IMR-90 (cell line): ENCODE data around the gene HIPK1. TPM values are rescaled to one million over a fixed set of nuclear protein-coding genes. Genes with fewer than 3 reads are reported as not detected.

Experiments used
- ATAC-seq: fragments of 200-7000 bp; cut with Tn5 transposase; 2 replicates; pipeline ENCODE4 v1.9.1; 2020; ENCODE audit warnings: low read depth, mild to moderate bottlenecking, moderate library complexity
- BruUV-seq: library from RNA; stranded (reverse); fragments of 400-500 nt; replicated peaks from 2 replicates; lab custom pipeline; 2021; lab: Mats Ljungman, UMichigan
- CTCF ChIA-PET: fragments of 300-600 bp; formaldehyde crosslinking; extraction: SDS; loops from one replicate; lab custom pipeline; 2021; ENCODE audit warnings: antibody characterized with exemption; lab: Yijun Ruan, JAX
- POLR2A ChIA-PET: fragments of 300-600 bp; sonication (Branson Sonifier 250); formaldehyde crosslinking; loops from one replicate; lab custom pipeline; 2022; ENCODE audit warnings: antibody characterized with exemption; ENCODE audit not compliant: unreplicated experiment; lab: Charles Lee
- DNase-seq: peaks from one replicate; pipeline ENCODE4 v3.0.0; 2013
- H2AFZ ChIP-seq: replicated peaks from 2 replicates; pipeline ENCODE3; 2013; ENCODE audit warnings: low read length, mild to moderate bottlenecking; ENCODE audit not compliant: poor library complexity
- H2AK5ac ChIP-seq: 2 replicates; pipeline ENCODE4 v1.6.1; 2013; ENCODE audit warnings: low read depth, low read length, inconsistent platforms
- H2AK9ac ChIP-seq: replicated peaks from 2 replicates; pipeline ENCODE3; 2013; ENCODE audit warnings: mild to moderate bottlenecking, low read depth, low read length, moderate library complexity; ENCODE audit not compliant: poor library complexity
- H2BK120ac ChIP-seq: 2 replicates; pipeline ENCODE4 v1.6.1; 2013; ENCODE audit warnings: low read depth, low read length, inconsistent platforms
- H2BK15ac ChIP-seq: 3 replicates; pipeline ENCODE4 v1.6.1; 2013; ENCODE audit warnings: low read depth, low read length, inconsistent platforms
- H2BK20ac ChIP-seq: 2 replicates; pipeline ENCODE4 v1.6.1; 2013; ENCODE audit warnings: low read depth, mild to moderate bottlenecking, inconsistent platforms, low read length, moderate library complexity
- H2BK5ac ChIP-seq: 2 replicates; pipeline ENCODE4 v1.6.1; 2013; ENCODE audit warnings: mild to moderate bottlenecking, low read depth, low read length, inconsistent platforms; ENCODE audit not compliant: poor library complexity, severe bottlenecking
- H3K14ac ChIP-seq: replicated peaks from 2 replicates; pipeline ENCODE4 v1.6.1; 2013; ENCODE audit warnings: low read depth, low read length, inconsistent platforms
- H3K18ac ChIP-seq: 2 replicates; pipeline ENCODE4 v1.6.1; 2013; ENCODE audit warnings: low read depth, low read length, control low read depth
- H3K23ac ChIP-seq: 2 replicates; pipeline ENCODE4 v1.6.1; 2013; ENCODE audit warnings: low read depth, low read length, inconsistent platforms
- H3K27ac ChIP-seq: 2 replicates; pipeline ENCODE4 v1.5.1; 2013; ENCODE audit warnings: mild to moderate bottlenecking, control low read depth, low read length; ENCODE audit not compliant: insufficient read depth
- H3K27me3 ChIP-seq: 2 replicates; pipeline ENCODE4 v1.6.1; 2013; ENCODE audit warnings: low read length; ENCODE audit not compliant: control insufficient read depth, insufficient read depth
- H3K36me3 ChIP-seq: 2 replicates; pipeline ENCODE4 v1.6.1; 2013; ENCODE audit warnings: low read length, mixed read lengths; ENCODE audit not compliant: control insufficient read depth, insufficient read depth
- H3K4ac ChIP-seq: 2 replicates; pipeline ENCODE4 v1.6.1; 2013; ENCODE audit warnings: low read depth, low read length, inconsistent platforms
- H3K4me1 ChIP-seq: 2 replicates; pipeline ENCODE4 v1.6.1; 2013; ENCODE audit warnings: low read length, mixed read lengths; ENCODE audit not compliant: control insufficient read depth, insufficient read depth
- H3K4me2 ChIP-seq: 2 replicates; pipeline ENCODE4 v1.6.1; 2013; ENCODE audit warnings: low read depth, mild to moderate bottlenecking, control low read depth, low read length, moderate library complexity
- H3K4me3 ChIP-seq: 2 replicates; pipeline ENCODE4 v1.5.1; 2013; ENCODE audit warnings: low read depth, mild to moderate bottlenecking, control low read depth, low read length, moderate library complexity; ENCODE audit not compliant: insufficient read depth
- H3K56ac ChIP-seq: 2 replicates; pipeline ENCODE4 v1.6.1; 2013; ENCODE audit warnings: low read length, inconsistent platforms; ENCODE audit not compliant: insufficient read depth; ENCODE audit errors: extremely low read depth
- H3K79me1 ChIP-seq, 2 experiments: 2 replicates each; pipeline ENCODE4 v1.6.1; 2013; ENCODE audit warnings: low read length in 2 of 2, inconsistent platforms in 1 of 2, low read depth in 1 of 2
- H3K9ac ChIP-seq: 2 replicates; pipeline ENCODE4 v1.6.1; 2013; ENCODE audit warnings: low read depth, low read length, control low read depth
- H3K9me1 ChIP-seq: 2 replicates; pipeline ENCODE4 v1.6.1; 2013; ENCODE audit warnings: low read length, inconsistent platforms; ENCODE audit not compliant: insufficient read depth
- H3K9me3 ChIP-seq: 2 replicates; pipeline ENCODE4 v1.6.1; 2013; ENCODE audit warnings: low read length; ENCODE audit not compliant: control insufficient read depth, insufficient read depth
- H4K20me1 ChIP-seq: 2 replicates; pipeline ENCODE4 v1.6.1; 2013; ENCODE audit warnings: low read length, inconsistent platforms; ENCODE audit not compliant: insufficient read depth
- H4K5ac ChIP-seq: 2 replicates; pipeline ENCODE4 v1.6.1; 2013; ENCODE audit warnings: mild to moderate bottlenecking, low read depth, low read length, control low read depth
- H4K8ac ChIP-seq, 2 experiments: 2 replicates each; pipeline ENCODE4 v1.6.1; 2013; ENCODE audit warnings: low read depth in 2 of 2, low read length in 2 of 2, control low read depth in 1 of 2, inconsistent platforms in 1 of 2
- H4K91ac ChIP-seq: 2 replicates; pipeline ENCODE4 v1.6.1; 2013; ENCODE audit warnings: low read depth, low read length, inconsistent platforms; ENCODE audit not compliant: insufficient read depth
- BHLHE40 ChIP-seq: fragments of 150-350 bp; IDR thresholded peaks from 2 replicates; pipeline ENCODE4 v1.6.1; 2016; ENCODE audit warnings: mild to moderate bottlenecking, low read depth, low read length
- CEBPB ChIP-seq: IDR thresholded peaks from 2 replicates; pipeline ENCODE4 v1.6.1; 2012; ENCODE audit warnings: low read depth, low read length, improper control_type of control experiment
- CHD1 ChIP-seq: IDR thresholded peaks from 2 replicates; pipeline ENCODE4 v1.6.1; 2012; ENCODE audit warnings: low read depth, low read length, improper control_type of control experiment
- CTCF ChIP-seq: conservative IDR thresholded peaks from 2 replicates; pipeline ENCODE4 v1.5.1; 2012; ENCODE audit warnings: mild to moderate bottlenecking, low read depth, low read length, improper control_type of control experiment
- ELK1 ChIP-seq: fragments of 150-350 bp; IDR thresholded peaks from 2 replicates; pipeline ENCODE4 v1.6.1; 2016; ENCODE audit warnings: low read depth, mild to moderate bottlenecking, low read length, moderate library complexity, borderline replicate concordance
- FOS ChIP-seq: fragments of 150-350 bp; IDR thresholded peaks from 2 replicates; pipeline ENCODE4 v1.6.1; 2016; ENCODE audit warnings: low read depth, low read length
- MAFK ChIP-seq: IDR thresholded peaks from 2 replicates; pipeline ENCODE4 v1.6.1; 2012; ENCODE audit warnings: low read depth, low read length, improper control_type of control experiment
- MAZ ChIP-seq: IDR thresholded peaks from 2 replicates; pipeline ENCODE4 v1.6.1; 2012; ENCODE audit warnings: low read depth, mild to moderate bottlenecking, low read length, improper control_type of control experiment, moderate library complexity, borderline replicate concordance
- MXI1 ChIP-seq: IDR thresholded peaks from 2 replicates; pipeline ENCODE4 v1.6.1; 2012; ENCODE audit warnings: low read depth, mild to moderate bottlenecking, low read length, moderate library complexity, borderline replicate concordance
- NFE2L2 ChIP-seq: fragments of 150-350 bp; IDR thresholded peaks from 2 replicates; pipeline ENCODE4 v1.6.1; 2016; ENCODE audit warnings: low read depth, mild to moderate bottlenecking, low read length
- POLR2A ChIP-seq: IDR thresholded peaks from 2 replicates; pipeline ENCODE4 v1.6.1; 2012; ENCODE audit warnings: mild to moderate bottlenecking, low read depth, low read length
- RAD21 ChIP-seq: IDR thresholded peaks from 2 replicates; pipeline ENCODE4 v1.6.1; 2012; ENCODE audit warnings: low read length, improper control_type of control experiment
- RCOR1 ChIP-seq: IDR thresholded peaks from 2 replicates; pipeline ENCODE4 v1.6.1; 2012; ENCODE audit warnings: mild to moderate bottlenecking, low read length, improper control_type of control experiment; ENCODE audit not compliant: insufficient replicate concordance
- RFX5 ChIP-seq: IDR thresholded peaks from 2 replicates; pipeline ENCODE4 v1.8.0; 2012; ENCODE audit warnings: low read depth, mild to moderate bottlenecking, low read length, moderate library complexity
- SMC3 ChIP-seq: fragments of 150-350 bp; IDR thresholded peaks from 2 replicates; pipeline ENCODE4 v1.6.1; 2016; ENCODE audit warnings: low read depth, mild to moderate bottlenecking, antibody characterized with exemption, low read length, moderate library complexity
- USF2 ChIP-seq: fragments of 150-350 bp; IDR thresholded peaks from 2 replicates; pipeline ENCODE4 v1.6.1; 2017; ENCODE audit warnings: mild to moderate bottlenecking, antibody characterized with exemption, low read length, low read depth
- WGBS, 2 experiments: methylation state at CpG; one replicate each; pipeline versions ENCODE4 v1.1.5 to v1.1.7; 2013; ENCODE audit warnings: missing lambda C conversion rate in 2 of 2; ENCODE audit not compliant: insufficient read length in 1 of 2; ENCODE audit errors: extremely low coverage in 2 of 2; 5-methylcytosine and 5-hydroxymethylcytosine counted together
- dilution Hi-C: fragments of 300-500 bp; cut with HindIII; formaldehyde crosslinking; loops from one replicate; pipeline ENCODE4 v1.14.3; 2018; ENCODE audit warnings: low sequenced_read_pairs; ENCODE audit not compliant: unreplicated experiment
- in situ Hi-C: fragments of 300-500 bp; cut with MboI; formaldehyde crosslinking; loops from 3 replicates; pipeline ENCODE4 v1.14.3; 2019; ENCODE audit warnings: low sequenced_read_pairs, inconsistent platforms, mixed read lengths
- intact Hi-C: fragments of 100-400 bp; cut with micrococcal nuclease; formaldehyde crosslinking; loops from 2 replicates; pipeline ENCODE4 v1.10.0; 2022
- polyA plus RNA-seq, 3 experiments: library from polyadenylated mRNA; depleted of rRNA; stranded (reverse); fragments of >200 nt; gene quantifications; 2 replicates each; pipeline ENCODE4 v1.2.3, GENCODE V29; 2012; ENCODE audit warnings: low replicate concordance in 1 of 3
- total RNA-seq: library from RNA; depleted of rRNA; stranded (reverse); fragments of >200 nt; gene quantifications from 2 replicates; pipeline ENCODE4 v1.2.3, GENCODE V29; 2012

The HIPK1 gene
- total and polyA plus RNA-seq, 2 of the 4 experiments (the other 2 are of a cell fraction): 15.3 to 33.9 TPM

- Histone ChIP-seq H3K18ac (no peak overlapping the region), H4K8ac (no peak overlapping the region), H2BK5ac (no peak overlapping the region), H2BK120ac (no peak overlapping the region), H2AK5ac (no peak overlapping the region), H2BK20ac (no peak overlapping the region), H4K20me1 (no peaks in the 10 kb centered on the region), H3K4me3 (no peak overlapping the region), H3K14ac (no peak overlapping the region), H3K27me3 (no peaks in the 10 kb centered on the region), H2BK15ac (no peak overlapping the region), H2AFZ (no peak overlapping the region), H3K4me2 (no peak overlapping the region), H3K4ac (no peak overlapping the region), H3K23ac (no peak overlapping the region), H3K79me1 (no peaks in the 10 kb centered on the region; a peak in 1 of 4 replicates), H3K36me3 (peaks cover 11% of the 10 kb centered on the region), H3K9me3 (no peaks in the 10 kb centered on the region), H2AK9ac (no peak overlapping the region), H4K5ac (no peak overlapping the region), H3K27ac (no peak overlapping the region), H3K9ac (no peak overlapping the region), H3K56ac (no peak overlapping the region), H3K4me1 (no peaks in the 10 kb centered on the region), H3K9me1 (no peaks in the 10 kb centered on the region), H4K91ac (no peak overlapping the region)
- intact Hi-C loops (no loop called here), in situ Hi-C loops (no loop called here), dilution Hi-C loops (no loop called here)
- ATAC-seq: no peak
- TF ChIP-seq POLR2A: no peak
- TF ChIP-seq ELK1: no peak
- TF ChIP-seq CHD1: no peak
- TF ChIP-seq MAFK: no peak
- no peak for TF ChIP-seq USF2
- TF ChIP-seq BHLHE40: no peak
- no peak for TF ChIP-seq RFX5
- no peak for TF ChIP-seq MAZ
- TF ChIP-seq RCOR1: no peak
- TF ChIP-seq MXI1: no peak
- TF ChIP-seq SMC3: no peak
- TF ChIP-seq NFE2L2: no peak
- no peak for TF ChIP-seq CTCF
- TF ChIP-seq CEBPB: no peak
- no peak for TF ChIP-seq RAD21
- TF ChIP-seq FOS: no peak
- BruUV-seq: no TSS peak
- ChIA-PET POLR2A (no interaction called here), CTCF (no interaction called here)
- WGBS, 2 experiments: no CpG with 5 or more reads among the region's 3 CpGs
- no peak for DNase-seq
Measured at GRCh38 chr1:113893267-113893666, 35.9 kb upstream of the HIPK1 start.
